ENCODE measurements around the gene C1orf226.

DNA sequence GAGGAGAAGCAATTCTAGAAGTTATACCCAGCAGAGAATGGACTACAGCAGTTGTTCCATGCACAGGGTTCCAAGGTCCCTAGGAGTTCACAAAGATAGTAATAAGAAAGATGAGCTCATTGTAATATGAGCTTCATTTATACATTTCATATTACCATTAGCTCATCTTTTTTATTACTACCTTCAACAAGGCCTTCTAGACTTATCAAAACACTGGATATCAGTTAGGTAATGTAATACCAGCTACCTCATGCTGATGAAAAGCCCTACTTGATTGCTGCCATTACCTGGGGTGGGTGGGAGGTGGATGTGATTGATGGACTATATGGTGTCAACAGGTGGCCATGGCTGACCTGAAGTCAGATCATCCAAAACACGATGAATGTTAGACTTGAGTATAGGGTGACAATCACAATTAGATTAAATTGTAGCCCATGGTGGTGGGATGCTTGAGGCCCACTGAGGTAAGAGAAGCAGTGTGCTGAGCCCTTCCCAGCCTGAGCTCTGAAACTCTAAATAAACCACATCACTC, 39.0 kb upstream of the C1orf226 start:
- no peak for TF ChIP-seq CTCF (IDR thresholded peaks at IDR 0.05)
- TF ChIP-seq POLR2A (IDR thresholded peaks at IDR 0.05), result no peak

Measured in heart left ventricle (tissue), 13 donors.